CD4-positive, alpha-beta memory T cell (primary cell): ENCODE data around the gene YWHAG. TPM values are rescaled to one million over a fixed set of nuclear protein-coding genes. Genes with fewer than 3 reads are reported as not detected.
A peak's percentile ranks its signal among the peaks of the same experiment; 100 is the strongest.
"Not testable (repeated sequence)": the region's sequence is repeated elsewhere in the genome, so short reads cannot be mapped to it uniquely, and the experiment has no call there.

Experiments
- CTCF ChIA-PET: fragments of 350-600 bp; sonication (Branson Sonifier 250); formaldehyde crosslinking; loops from one replicate; lab custom pipeline; 2021; ENCODE audit warnings: inconsistent platforms; ENCODE audit not compliant: partially characterized antibody; lab: Charles Lee
- POLR2A ChIA-PET: fragments of 350-600 bp; sonication (Branson Sonifier 250); formaldehyde crosslinking; loops from one replicate; lab custom pipeline; 2021; ENCODE audit not compliant: partially characterized antibody; lab: Charles Lee
- DNase-seq, 5 donors: peaks; one replicate each; pipeline versions ENCODE4 v3.0.0 to v3.0.0-alpha.2; 2020 to 2022; ENCODE audit warnings: mixed read lengths in 1 of 5
- H3K27ac ChIP-seq: one replicate; pipeline ENCODE4 v1.7.0; 2013; ENCODE audit warnings: low read depth, low read length
- H3K27me3 ChIP-seq: 2 replicates; pipeline ENCODE4 v1.7.0; 2013; ENCODE audit warnings: mild to moderate bottlenecking, low read length, moderate library complexity; ENCODE audit not compliant: insufficient read depth
- H3K36me3 ChIP-seq: 2 replicates; pipeline ENCODE4 v1.7.0; 2013; ENCODE audit warnings: mild to moderate bottlenecking, low read length, moderate library complexity; ENCODE audit not compliant: insufficient read depth
- H3K4me1 ChIP-seq: 2 replicates; pipeline ENCODE4 v1.7.0; 2013; ENCODE audit warnings: mild to moderate bottlenecking, low read length, moderate library complexity; ENCODE audit not compliant: insufficient read depth
- H3K4me3 ChIP-seq, 2 donors: one replicate each; pipeline ENCODE4 v1.7.0; 2013; ENCODE audit warnings: low read length in 2 of 2, mild to moderate bottlenecking in 1 of 2
- H3K9me3 ChIP-seq, 2 donors: one replicate each; pipeline ENCODE4 v1.7.0; 2013; ENCODE audit warnings: low read length in 2 of 2, control low read depth in 1 of 2; ENCODE audit not compliant: control insufficient read depth in 1 of 2
- H3K27ac Mint-ChIP-seq, 7 donors: one replicate each; pipeline ENCODE4 v1.8.0; 2020 to 2021; ENCODE audit warnings: mixed read lengths in 7 of 7, mild to moderate bottlenecking in 6 of 7, inconsistent platforms in 3 of 7, moderate library complexity in 3 of 7
- H3K27me3 Mint-ChIP-seq, 2 donors: one replicate each; pipeline ENCODE4 v1.8.0; 2020 to 2021; ENCODE audit warnings: mixed read lengths in 2 of 2
- H3K36me3 Mint-ChIP-seq, 2 donors: one replicate each; pipeline ENCODE4 v1.8.0; 2020 to 2021; ENCODE audit warnings: mixed read lengths in 2 of 2, inconsistent platforms in 1 of 2, mild to moderate bottlenecking in 1 of 2
- H3K4me1 Mint-ChIP-seq, 4 donors: one replicate each; pipeline ENCODE4 v1.8.0; 2020 to 2021; ENCODE audit warnings: mixed read lengths in 4 of 4, mild to moderate bottlenecking in 1 of 4
- H3K4me3 Mint-ChIP-seq, 8 donors: one replicate each; pipeline ENCODE4 v1.8.0; 2020 to 2021; ENCODE audit warnings: mixed read lengths in 8 of 8, mild to moderate bottlenecking in 7 of 8, moderate library complexity in 6 of 8, inconsistent platforms in 3 of 8
- H3K9me3 Mint-ChIP-seq, 8 donors: one replicate each; pipeline ENCODE4 v1.8.0; 2020 to 2021; ENCODE audit warnings: mixed read lengths in 8 of 8, mild to moderate bottlenecking in 5 of 8, inconsistent platforms in 3 of 8, moderate library complexity in 1 of 8
- intact Hi-C: fragments of 100-400 bp; cut with micrococcal nuclease; formaldehyde crosslinking; loops from one replicate; pipeline ENCODE4 v1.15.1; 2023
- polyA plus RNA-seq, 2 donors: library from polyadenylated mRNA; unstranded; fragments of 300-500 nt; fragmentation: Illumina TruSeq; gene quantifications; one replicate each; pipeline ENCODE4 v1.2.3, GENCODE V29; 2021
- total RNA-seq, 2 experiments: library from RNA; stranded (reverse); gene quantifications; one replicate each; pipeline ENCODE4 v1.2.3, GENCODE V29; 2021

YWHAG gene
- total and polyA plus RNA-seq, 4 experiments from 2014 or later: 0.94 to 54.3 (median 27.0) TPM

- Mint-ChIP-seq H3K27ac (no peak overlapping the region), H3K36me3 (no peaks in the 10 kb centered on the region), H3K9me3 (no peaks in the 10 kb centered on the region), H3K27me3 (no peaks in the 10 kb centered on the region), H3K4me3 (no peak overlapping the region), H3K4me1 (peaks cover 3 to 9% (median 6%) of the 10 kb centered on the region in 4 donors)
- ChIA-PET POLR2A (interaction anchor here (1.2 to 2.4 kb wide), 4 partner anchors 12 to 26 kb away, joined by 3 to 8 read pairs (median 4); no protein-coding TSS in a partner anchor), CTCF (interaction anchor here (1.0 to 16.4 kb wide), 9 partner anchors 9 to 425 kb away, joined by 3 to 350 read pairs (median 9); partner anchors contain the start of gene HSPB1)
- Histone ChIP-seq H3K27me3 (no peaks in the 10 kb centered on the region), H3K36me3 (no peaks in the 10 kb centered on the region), H3K4me3 (no peak overlapping the region), H3K27ac (no peak overlapping the region), H3K9me3 (no peaks in the 10 kb centered on the region), H3K4me1 (peaks cover 7% of the 10 kb centered on the region)
- intact Hi-C loops: no loop called here
- no peak for DNase-seq
These were observed 66.6 kb downstream of the YWHAG start for GRCh38 chr7:76292213-76292573.

GRCh38 chr7:76291351-76292212 is 67.2 kb downstream of the YWHAG start:
- Mint-ChIP-seq H3K4me3 (no peak overlapping the region), H3K27ac (peak overlapping the region in 2 of 7 donors; percentile 34 to 72), H3K9me3 (no peaks in the 10 kb centered on the region), H3K36me3 (no peaks in the 10 kb centered on the region), H3K27me3 (no peaks in the 10 kb centered on the region), H3K4me1 (peaks cover 3 to 9% (median 6%) of the 10 kb centered on the region in 4 donors)
- ChIA-PET POLR2A (interaction anchor here (0.8 to 2.4 kb wide), 8 partner anchors 9 to 66 kb away, joined by 3 to 8 read pairs (median 4); no protein-coding TSS in a partner anchor), CTCF (interaction anchor here (0.8 to 16.4 kb wide), 11 partner anchors 9 to 1589 kb away, joined by 3 to 350 read pairs (median 6); partner anchors contain the start of gene HSPB1)
- DNase-seq: peak; percentile 73 to 84 (median 79)
- H3K27ac ChIP-seq: no peak overlapping the region
- no peaks in the 10 kb centered on the region for H3K9me3 ChIP-seq
- H3K27me3 ChIP-seq: no peaks in the 10 kb centered on the region
- intact Hi-C loops: loop anchor here (1.0 kb wide), 4 partner anchors 23 to 113 kb away; no protein-coding TSS in a partner anchor
- no peaks in the 10 kb centered on the region for H3K36me3 ChIP-seq
- peaks cover 7% of the 10 kb centered on the region for H3K4me1 ChIP-seq
- H3K4me3 ChIP-seq: no peak overlapping the region

- not testable (repeated sequence) for H3K36me3 Mint-ChIP-seq, H3K27me3 ChIP-seq, H3K4me3 Mint-ChIP-seq, H3K27ac ChIP-seq, H3K4me3 ChIP-seq, H3K9me3 Mint-ChIP-seq, H3K27me3 Mint-ChIP-seq, H3K9me3 ChIP-seq, H3K36me3 ChIP-seq, H3K4me1 ChIP-seq, DNase-seq, H3K4me1 Mint-ChIP-seq
- ChIA-PET CTCF (interaction anchor here (0.8 to 16.4 kb wide), 9 partner anchors 8 to 1590 kb away, joined by 3 to 350 read pairs (median 9); partner anchors contain the start of gene HSPB1), POLR2A (interaction anchor here (0.8 to 2.4 kb wide), 6 partner anchors 8 to 67 kb away, joined by 3 to 8 read pairs (median 3); no protein-coding TSS in a partner anchor)
- H3K27ac Mint-ChIP-seq: peak overlapping the region in 1 of 7 donors; percentile 0
- intact Hi-C loops: loop anchor here (1.0 kb wide), 4 partner anchors 23 to 113 kb away; no protein-coding TSS in a partner anchor
These were observed 67.9 kb downstream of the YWHAG start for GRCh38 chr7:76290847-76291350.

GRCh38 chr7:76286842-76287403 is 71.9 kb downstream of the YWHAG start:
- POLR2A ChIA-PET: no interaction called here
- Mint-ChIP-seq H3K36me3 (no peaks in the 10 kb centered on the region), H3K9me3 (peaks cover 0 to 2% (median 0%) of the 10 kb centered on the region in 8 donors), H3K27me3 (peaks cover 8 to 12% of the 10 kb centered on the region in 2 donors), H3K4me3 (no peak overlapping the region), H3K27ac (no peak overlapping the region), H3K4me1 (peaks cover 5 to 17% (median 11%) of the 10 kb centered on the region in 4 donors)
- CTCF ChIA-PET: interaction anchor here (0.6 to 4.3 kb wide), 2 partner anchors 13 to 28 kb away, joined by 3 to 51 read pairs; no protein-coding TSS in a partner anchor
- Histone ChIP-seq H3K27ac (no peak overlapping the region), H3K4me1 (peaks cover 11% of the 10 kb centered on the region), H3K27me3 (peaks cover 8% of the 10 kb centered on the region), H3K4me3 (no peak overlapping the region), H3K36me3 (no peaks in the 10 kb centered on the region), H3K9me3 (no peaks in the 10 kb centered on the region)
- intact Hi-C loops: no loop called here
- DNase-seq: no peak

- ChIA-PET POLR2A (interaction anchor here (1.6 kb wide), 1 partner anchor 32 kb away, joined by 5 read pairs; no protein-coding TSS in a partner anchor), CTCF (interaction anchor here (4.3 kb wide), 1 partner anchor 30 kb away, joined by 51 read pairs; no protein-coding TSS in a partner anchor)
- peaks cover 15% of the 10 kb centered on the region for H3K27me3 ChIP-seq
- H3K27ac ChIP-seq: no peak overlapping the region
- no peaks in the 10 kb centered on the region for H3K36me3 ChIP-seq
- peaks cover 4 to 15% (median 11%) of the 10 kb centered on the region in 4 donors for H3K4me1 Mint-ChIP-seq
- DNase-seq: no peak
- intact Hi-C loops: no loop called here
- no peak overlapping the region for H3K4me3 ChIP-seq
- H3K9me3 ChIP-seq: no peaks in the 10 kb centered on the region
- peaks cover 12% of the 10 kb centered on the region for H3K4me1 ChIP-seq
- H3K36me3 Mint-ChIP-seq: no peaks in the 10 kb centered on the region
- H3K27me3 Mint-ChIP-seq: peaks cover 13 to 17% of the 10 kb centered on the region in 2 donors
- H3K27ac Mint-ChIP-seq: no peak overlapping the region
- H3K4me3 Mint-ChIP-seq: no peak overlapping the region
- peaks cover 0 to 2% (median 0%) of the 10 kb centered on the region in 8 donors for H3K9me3 Mint-ChIP-seq
These were observed 73.0 kb downstream of the YWHAG start for GRCh38 chr7:76285604-76286374.
